ENCODE data around the gene SSR3. TPM values are rescaled to one million over a fixed set of nuclear protein-coding genes. Genes with fewer than 3 reads are reported as not detected.

The SSR3 gene
- total and polyA plus RNA-seq, 2 donors (not counting 3 experiments of a cell fraction or from before 2014, with no cell fraction given), result 155 to 355 TPM

DNA sequence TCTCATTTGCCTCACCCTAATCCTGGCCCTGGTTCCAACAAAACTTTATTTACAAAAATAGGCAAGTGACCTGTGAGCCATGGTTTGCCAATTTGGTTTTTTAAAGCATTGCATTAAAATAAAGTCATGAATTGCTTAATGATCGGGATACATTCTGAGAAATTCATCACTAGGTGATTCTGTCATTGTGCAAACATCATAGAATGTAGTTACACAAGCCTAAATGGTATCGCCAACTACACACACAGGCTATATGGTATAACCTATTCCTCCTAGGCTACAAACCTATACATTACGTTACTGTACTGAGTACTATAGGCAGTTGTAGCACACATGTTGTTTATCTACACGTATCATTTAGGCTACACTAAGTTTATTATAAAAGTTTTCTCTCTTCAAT, 45.9 kb upstream of the SSR3 start:
- Histone ChIP-seq H2AFZ (ENCODE audit: low read depth, low read length) (no peak overlapping the region), H3K4me2 (ENCODE audit: insufficient read depth, low read length) (no peak overlapping the region), H3K9ac (replicated peaks; ENCODE audit: extremely low read depth, insufficient read depth, low read length) (no peak overlapping the region), H3K4me3 (replicated peaks in 1 of 3; ENCODE audit: insufficient read depth in 1 of 3, low read depth in 1 of 3, low read length in 3 of 3) (no peak overlapping the region), H3K79me2 (ENCODE audit: control insufficient read depth, insufficient read depth, low read length) (no peaks in the 10 kb centered on the region), H3K9me1 (replicated peaks; ENCODE audit: control insufficient read depth, extremely low read depth, insufficient read depth, low read length) (no peaks in the 10 kb centered on the region), H3K4me1 (ENCODE audit: control insufficient read depth, extremely low read depth, insufficient read depth, low read length) (no peaks in the 10 kb centered on the region), H3K9me3 (replicated peaks; ENCODE audit: control insufficient read depth, insufficient read depth, low read length) (no peaks in the 10 kb centered on the region), H3K27me3 (ENCODE audit: control insufficient read depth in 2 of 2, insufficient read depth in 2 of 2, low read length in 2 of 2) (no peaks in the 10 kb centered on the region), H3K27ac (ENCODE audit: insufficient read depth, low read depth, low read length) (no peak overlapping the region), H3K36me3 (ENCODE audit: control insufficient read depth in 2 of 2, extremely low read depth in 1 of 2, insufficient read depth in 2 of 2, low read length in 2 of 2) (no peaks in the 10 kb centered on the region), H4K20me1 (replicated peaks; ENCODE audit: control insufficient read depth, extremely low read depth, insufficient read depth, low read length) (no peaks in the 10 kb centered on the region)
- intact Hi-C loops (cut with micrococcal nuclease) (no loop called here), dilution Hi-C loops (cut with MboI; ENCODE audit: extremely low pct_ligation_motif_present, low sequenced_read_pairs) (no loop called here)
- CTCF ChIA-PET, result interaction anchor here (0.6 kb wide), 1 partner anchor 303 kb away, joined by 3 read pairs; no protein-coding TSS in a partner anchor
- POLR2A ChIA-PET, result no interaction called here
- BruUV-seq (replicated peaks), result no TSS peak
- TF ChIP-seq, protein P1, sequence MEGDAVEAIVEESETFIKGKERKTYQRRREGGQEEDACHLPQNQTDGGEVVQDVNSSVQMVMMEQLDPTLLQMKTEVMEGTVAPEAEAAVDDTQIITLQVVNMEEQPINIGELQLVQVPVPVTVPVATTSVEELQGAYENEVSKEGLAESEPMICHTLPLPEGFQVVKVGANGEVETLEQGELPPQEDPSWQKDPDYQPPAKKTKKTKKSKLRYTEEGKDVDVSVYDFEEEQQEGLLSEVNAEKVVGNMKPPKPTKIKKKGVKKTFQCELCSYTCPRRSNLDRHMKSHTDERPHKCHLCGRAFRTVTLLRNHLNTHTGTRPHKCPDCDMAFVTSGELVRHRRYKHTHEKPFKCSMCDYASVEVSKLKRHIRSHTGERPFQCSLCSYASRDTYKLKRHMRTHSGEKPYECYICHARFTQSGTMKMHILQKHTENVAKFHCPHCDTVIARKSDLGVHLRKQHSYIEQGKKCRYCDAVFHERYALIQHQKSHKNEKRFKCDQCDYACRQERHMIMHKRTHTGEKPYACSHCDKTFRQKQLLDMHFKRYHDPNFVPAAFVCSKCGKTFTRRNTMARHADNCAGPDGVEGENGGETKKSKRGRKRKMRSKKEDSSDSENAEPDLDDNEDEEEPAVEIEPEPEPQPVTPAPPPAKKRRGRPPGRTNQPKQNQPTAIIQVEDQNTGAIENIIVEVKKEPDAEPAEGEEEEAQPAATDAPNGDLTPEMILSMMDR (IDR thresholded peaks at IDR 0.05; ENCODE audit: extremely low read depth in 1 of 2, insufficient read depth in 1 of 2, low read depth in 1 of 2, low read length in 2 of 2), result no peak
- no peak for TF ChIP-seq POLR2AphosphoS5 (IDR thresholded peaks at IDR 0.05; ENCODE audit: insufficient read depth, low read depth, low read length)
- FAIRE-seq (no peak), DNase-seq (ENCODE audit: low read depth, low spot score) (no peak)

DNA sequence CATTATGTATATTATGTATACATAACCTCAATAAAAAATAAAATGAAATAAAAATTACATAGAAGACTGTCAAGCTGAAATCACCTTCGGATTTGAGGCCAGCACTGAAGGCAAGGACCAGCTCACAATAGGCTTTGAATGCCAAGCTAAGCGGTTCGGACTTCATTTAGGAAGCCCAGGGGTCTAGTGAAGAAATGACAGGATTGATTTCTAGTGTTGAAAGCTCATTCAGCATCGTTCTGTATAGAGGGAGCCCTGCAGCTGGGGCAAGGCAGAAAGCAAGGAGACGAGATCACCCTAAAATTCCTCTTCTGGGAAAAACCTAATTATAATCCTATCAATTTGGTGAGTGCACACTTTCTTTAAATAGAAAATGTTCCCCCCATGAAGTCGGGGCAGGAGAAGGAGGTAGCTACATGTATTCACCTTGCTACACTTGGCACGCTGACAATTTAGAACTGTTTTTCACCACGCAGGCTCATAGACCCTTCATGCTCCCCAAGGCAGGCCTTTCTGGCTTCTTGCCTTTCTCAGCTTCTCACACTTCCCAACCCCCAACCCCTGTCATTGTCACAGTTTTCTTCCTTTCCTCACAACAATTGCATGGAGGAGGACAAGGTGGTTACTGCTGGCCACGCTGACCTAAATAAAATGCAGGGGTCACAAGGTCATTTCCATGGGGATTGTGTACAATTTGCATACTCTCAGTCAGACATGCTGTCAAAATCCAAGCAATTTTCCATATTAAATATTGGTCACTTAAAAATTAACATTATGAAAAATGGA, 44.4 kb upstream of the SSR3 start:
- CTCF ChIA-PET, result interaction anchor here (1.3 kb wide), 1 partner anchor 35 kb away, joined by 3 read pairs; no protein-coding TSS in a partner anchor
- FAIRE-seq (no peak), DNase-seq (ENCODE audit: low read depth, low spot score) (no peak)
- no peak overlapping the region for H2AFZ ChIP-seq (ENCODE audit: low read depth, low read length)
- H3K4me3 ChIP-seq (replicated peaks in 1 of 3; ENCODE audit: insufficient read depth in 1 of 3, low read depth in 1 of 3, low read length in 3 of 3), result no peak overlapping the region
- TF ChIP-seq GATA2 (IDR thresholded peaks at IDR 0.05; ENCODE audit: insufficient read depth, insufficient read length, low read depth, low read length) (no peak), EZH2 (IDR thresholded peaks at IDR 0.05; ENCODE audit: borderline replicate concordance, low read depth, low read length, severe bottlenecking) (no peak), JUN (IDR thresholded peaks at IDR 0.05; ENCODE audit: borderline replicate concordance, insufficient read depth, insufficient read length, low read depth) (no peak), FOS (IDR thresholded peaks at IDR 0.05; ENCODE audit: borderline replicate concordance, insufficient read depth, low read length) (no peak), POLR2A (IDR thresholded peaks at IDR 0.05; ENCODE audit: low read depth, low read length) (no peak), POLR2AphosphoS5 (IDR thresholded peaks at IDR 0.05; ENCODE audit: insufficient read depth, low read depth, low read length) (no peak)
- TF ChIP-seq, protein P1 (IDR thresholded peaks at IDR 0.05; ENCODE audit: extremely low read depth in 1 of 2, insufficient read depth in 1 of 2, low read depth in 1 of 2, low read length in 2 of 2), result no peak
- TF ChIP-seq, protein P2, sequence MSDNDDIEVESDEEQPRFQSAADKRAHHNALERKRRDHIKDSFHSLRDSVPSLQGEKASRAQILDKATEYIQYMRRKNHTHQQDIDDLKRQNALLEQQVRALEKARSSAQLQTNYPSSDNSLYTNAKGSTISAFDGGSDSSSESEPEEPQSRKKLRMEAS (IDR thresholded peaks at IDR 0.05; ENCODE audit: insufficient read depth, insufficient read length), result no peak
- H3K79me2 ChIP-seq (ENCODE audit: control insufficient read depth, insufficient read depth, low read length), result no peaks in the 10 kb centered on the region
- H3K27ac ChIP-seq (ENCODE audit: insufficient read depth, low read depth, low read length), result no peak overlapping the region
- H3K4me1 ChIP-seq (ENCODE audit: control insufficient read depth, extremely low read depth, insufficient read depth, low read length), result no peaks in the 10 kb centered on the region
- intact Hi-C loops (cut with micrococcal nuclease) (no loop called here), dilution Hi-C loops (cut with MboI; ENCODE audit: extremely low pct_ligation_motif_present, low sequenced_read_pairs) (no loop called here)
- POLR2A ChIA-PET, result interaction anchor here (0.5 kb wide), 1 partner anchor 309 kb away, joined by 3 read pairs; no protein-coding TSS in a partner anchor
- H3K4me2 ChIP-seq (ENCODE audit: insufficient read depth, low read length), result no peak overlapping the region
- H3K9ac ChIP-seq (replicated peaks; ENCODE audit: extremely low read depth, insufficient read depth, low read length), result no peak overlapping the region
- H3K9me1 ChIP-seq (replicated peaks; ENCODE audit: control insufficient read depth, extremely low read depth, insufficient read depth, low read length), result no peaks in the 10 kb centered on the region
- H3K36me3 ChIP-seq (ENCODE audit: control insufficient read depth in 2 of 2, extremely low read depth in 1 of 2, insufficient read depth in 2 of 2, low read length in 2 of 2), result no peaks in the 10 kb centered on the region
- no peaks in the 10 kb centered on the region for H3K27me3 ChIP-seq (ENCODE audit: control insufficient read depth in 2 of 2, insufficient read depth in 2 of 2, low read length in 2 of 2)
- no peaks in the 10 kb centered on the region for H3K9me3 ChIP-seq (replicated peaks; ENCODE audit: control insufficient read depth, insufficient read depth, low read length)
- H4K20me1 ChIP-seq (replicated peaks; ENCODE audit: control insufficient read depth, extremely low read depth, insufficient read depth, low read length), result no peaks in the 10 kb centered on the region
- no TSS peak for BruUV-seq (replicated peaks)
